ENCODE measurements around the gene EP400.

DNA sequence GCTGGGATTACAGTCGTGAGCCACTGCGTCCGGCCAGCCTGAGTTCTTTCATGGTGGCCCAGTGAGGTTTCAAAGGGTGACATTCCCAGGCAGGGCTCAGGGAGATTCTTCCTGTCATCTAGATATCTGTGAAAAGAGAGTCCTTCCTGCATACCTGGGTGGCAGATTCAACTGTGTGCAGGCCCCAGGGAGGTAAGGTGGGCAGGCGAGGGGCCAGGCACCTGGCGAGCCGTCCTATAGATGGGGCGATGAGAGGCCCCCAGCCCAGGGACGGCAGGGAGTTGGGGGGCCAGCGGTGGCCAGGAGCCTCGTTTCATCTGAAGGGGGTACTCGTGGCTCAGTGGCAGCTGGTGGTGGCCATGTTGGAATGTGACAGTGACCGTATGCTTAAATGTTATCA, 7.1 kb upstream of the EP400 start:
- TF ChIP-seq CTCF (IDR thresholded peaks at IDR 0.05; ENCODE audit: low read depth, low read length, poor library complexity, severe bottlenecking), result no peak
- TF ChIP-seq EZH2phosphoT487 (IDR thresholded peaks at IDR 0.05; ENCODE audit: borderline replicate concordance, low read length), result no peak
